ENCODE measurements around the gene TRIM38.

Gene TRIM38

DNA sequence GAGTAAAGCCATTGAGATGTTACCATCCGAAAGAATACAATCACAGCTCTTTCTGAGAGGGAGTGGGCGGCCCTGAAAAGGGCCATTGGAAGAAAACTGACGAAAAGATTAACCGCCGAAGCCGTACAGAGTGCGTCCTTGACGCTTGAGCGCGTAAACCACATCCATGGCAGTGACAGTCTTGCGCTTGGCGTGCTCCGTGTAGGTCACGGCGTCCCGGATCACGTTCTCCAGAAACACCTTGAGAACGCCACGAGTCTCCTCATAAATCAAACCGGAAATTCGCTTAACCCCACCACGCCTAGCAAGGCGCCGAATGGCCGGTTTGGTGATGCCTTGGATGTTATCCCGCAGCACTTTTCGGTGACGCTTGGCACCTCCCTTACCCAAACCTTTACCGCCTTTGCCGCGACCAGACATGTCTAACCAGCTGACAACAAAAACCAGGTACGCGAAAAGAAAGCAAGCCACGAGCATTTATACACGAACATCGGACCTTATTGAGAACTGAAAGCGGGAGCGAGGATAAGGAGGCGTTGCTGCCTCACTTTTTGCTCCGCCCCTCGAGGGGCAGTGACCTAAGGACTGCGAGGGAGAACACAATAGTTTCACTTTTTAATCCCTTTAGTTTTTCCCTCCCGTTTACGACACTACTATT lies 64.4 kb downstream of the TRIM38 start:
- peak; percentile 80 for DNase-seq (ENCODE audit: low spot score)

DNA sequence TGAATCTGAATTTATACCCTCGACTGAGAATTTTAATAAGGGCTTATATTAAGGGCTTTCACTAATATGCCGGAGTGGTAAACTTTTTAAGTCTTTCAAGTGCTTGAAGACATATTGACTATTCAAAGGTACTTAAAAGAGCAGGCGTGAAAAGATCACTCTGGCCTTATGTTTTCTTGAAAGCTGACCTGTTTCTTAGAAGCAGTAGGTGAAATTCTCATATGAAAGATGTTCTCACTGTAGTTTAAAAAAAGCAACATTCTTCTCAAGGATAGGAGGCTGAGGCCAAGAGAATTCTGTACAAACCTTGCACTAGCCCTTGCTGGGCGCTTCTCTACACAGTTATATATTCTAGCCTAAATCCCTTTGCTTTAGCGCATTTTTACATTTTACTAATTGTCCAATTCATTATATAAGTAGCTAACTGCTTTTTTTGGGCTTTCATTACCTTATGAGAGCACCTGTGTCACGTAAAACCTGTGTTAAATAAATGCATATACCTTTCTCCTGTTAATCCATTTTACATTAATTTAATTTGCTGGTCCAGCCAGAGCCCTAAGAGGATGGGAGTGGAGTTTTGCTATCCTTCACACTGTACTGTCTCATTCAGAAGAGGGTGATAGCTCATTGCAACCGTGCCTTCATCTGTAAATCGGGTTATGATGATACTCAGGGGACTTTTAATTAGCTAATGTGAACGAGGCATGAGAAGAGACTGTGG lies 65.0 kb downstream of the TRIM38 start:
- DNase-seq (ENCODE audit: low spot score): no peak

DNA sequence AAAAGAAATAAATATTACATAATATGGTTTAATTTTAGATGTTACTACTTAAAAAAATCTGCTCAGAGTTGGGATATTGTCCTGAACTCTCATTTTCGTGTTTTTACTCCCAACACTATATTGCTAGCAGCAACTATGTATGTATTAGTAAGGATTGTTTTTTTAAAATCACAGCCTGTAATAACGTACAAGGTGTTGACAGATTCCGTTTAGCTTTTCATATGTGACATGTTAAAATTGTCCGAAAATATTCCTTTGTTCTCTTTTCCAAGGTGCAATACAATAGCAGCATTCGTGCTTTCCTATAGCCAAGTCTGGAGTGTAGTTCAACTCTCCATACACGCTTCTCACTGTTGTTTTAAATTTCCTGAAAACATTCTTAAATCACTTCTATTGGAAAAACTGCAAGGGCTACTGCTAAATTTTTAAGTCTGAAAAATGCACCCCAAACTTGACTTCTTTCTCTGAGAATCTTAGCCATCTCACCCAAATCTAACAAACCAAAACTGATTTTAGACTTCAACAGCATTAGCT lies 65.7 kb downstream of the TRIM38 start:
- no peak for DNase-seq (ENCODE audit: low spot score)

DNA sequence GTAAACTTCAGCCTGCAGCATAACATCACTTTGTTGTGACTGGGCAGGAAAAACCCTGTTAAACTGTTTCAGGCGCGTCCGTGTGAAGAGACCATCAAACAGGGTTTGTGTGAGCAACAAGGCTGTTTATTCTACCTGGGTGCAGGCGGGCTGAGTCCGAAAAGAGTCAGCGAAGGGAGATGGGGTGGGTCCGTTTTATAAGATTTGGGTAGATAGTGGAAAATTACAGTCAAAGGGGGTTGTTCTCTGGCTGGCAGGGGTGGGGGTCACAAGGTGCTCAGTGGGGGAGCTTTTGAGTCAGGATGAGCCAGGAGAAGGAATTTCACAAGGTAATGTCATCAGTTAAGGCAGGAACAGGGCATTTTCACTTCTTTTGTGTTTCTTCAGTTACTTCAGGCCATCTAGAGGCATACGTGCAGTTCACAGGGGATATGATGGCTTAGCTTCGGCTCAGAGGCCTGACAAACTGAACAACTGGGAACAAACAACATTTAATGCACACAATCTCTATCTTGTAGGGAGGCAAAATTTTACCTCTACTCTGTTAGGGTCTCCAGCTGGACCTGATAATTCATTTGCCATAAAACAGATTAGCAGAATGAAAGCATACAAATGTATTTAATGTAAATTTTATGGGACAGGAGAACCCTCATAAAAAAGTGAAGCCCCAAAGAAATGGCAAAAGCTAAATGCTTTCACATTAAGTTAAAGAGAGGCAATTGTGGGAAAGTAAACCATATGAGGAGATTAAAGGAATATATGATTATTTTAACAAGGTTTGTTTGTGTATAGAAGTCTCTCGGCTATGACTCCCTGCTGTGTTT lies 66.4 kb downstream of the TRIM38 start:
- no peak for DNase-seq (ENCODE audit: low spot score)

DNA sequence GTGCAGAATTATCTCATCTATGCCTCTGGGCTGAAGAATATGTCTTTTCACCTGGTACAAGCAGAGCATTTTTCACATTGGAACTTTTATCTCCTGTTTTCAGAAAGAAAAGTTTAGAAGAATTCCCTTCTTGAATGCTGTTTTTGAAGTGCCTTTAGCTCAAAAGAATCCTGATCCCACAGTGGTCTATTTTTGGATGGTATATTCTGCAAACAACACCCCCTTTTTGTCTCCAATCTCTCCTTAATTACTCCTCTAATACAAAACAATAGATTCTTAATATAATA lies 66.9 kb downstream of the TRIM38 start:
- DNase-seq (ENCODE audit: low spot score): no peak

DNA sequence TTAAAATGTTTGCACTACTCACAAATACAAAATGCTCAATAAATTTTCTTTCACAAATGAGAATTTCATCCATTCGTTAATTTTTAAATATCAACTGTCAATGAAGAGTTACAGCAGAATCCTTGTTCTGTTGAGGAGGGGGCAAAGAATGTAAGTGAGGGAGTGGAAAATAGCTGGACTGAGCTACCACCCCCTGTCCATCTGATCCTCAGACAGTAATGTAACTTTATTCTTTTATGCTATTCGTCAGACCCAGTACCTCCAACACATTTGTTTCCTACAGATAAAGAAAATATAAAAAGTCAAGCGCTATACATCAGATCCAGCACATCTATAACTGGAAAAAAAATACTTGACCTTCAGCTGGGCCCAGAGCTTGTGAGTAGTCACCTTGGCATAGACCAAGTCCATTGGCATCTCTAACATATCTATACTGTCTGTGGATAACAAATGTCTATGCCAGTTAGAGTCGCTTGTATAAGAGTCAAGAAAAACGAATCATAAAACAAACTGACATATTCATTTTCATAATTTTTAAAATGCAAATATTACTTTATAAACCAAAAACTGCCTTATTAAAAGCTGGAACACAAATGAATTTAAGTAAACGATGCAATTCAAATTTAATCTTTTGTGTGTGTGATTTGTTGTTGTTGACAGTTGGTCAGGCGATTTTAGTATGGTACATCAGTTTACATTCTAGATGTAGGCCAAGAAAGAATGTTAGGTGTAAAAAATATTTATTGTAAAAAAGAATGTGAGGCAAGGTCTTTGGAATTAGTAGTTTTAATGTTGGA lies 67.5 kb downstream of the TRIM38 start:
- no peak for DNase-seq (ENCODE audit: low spot score)

DNA sequence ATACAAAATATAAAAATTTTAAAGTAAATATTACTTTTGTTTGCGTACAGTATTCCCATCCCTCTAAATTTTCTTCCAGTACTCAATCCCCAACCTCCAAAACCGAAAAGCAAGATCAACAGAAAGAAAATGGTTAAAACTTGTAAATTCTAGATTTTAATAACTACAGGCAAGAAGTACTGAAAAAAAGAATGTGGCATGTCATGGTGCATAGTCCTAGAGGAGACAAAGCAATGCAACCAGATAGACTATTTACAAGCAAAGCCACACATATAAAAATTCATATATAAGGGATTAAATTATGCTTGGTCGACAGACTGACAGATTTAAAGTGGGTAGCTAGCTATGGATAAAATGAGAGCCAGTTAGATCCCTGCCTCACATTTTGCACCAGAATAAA lies 68.1 kb downstream of the TRIM38 start:
- DNase-seq (ENCODE audit: low spot score): no peak

DNA sequence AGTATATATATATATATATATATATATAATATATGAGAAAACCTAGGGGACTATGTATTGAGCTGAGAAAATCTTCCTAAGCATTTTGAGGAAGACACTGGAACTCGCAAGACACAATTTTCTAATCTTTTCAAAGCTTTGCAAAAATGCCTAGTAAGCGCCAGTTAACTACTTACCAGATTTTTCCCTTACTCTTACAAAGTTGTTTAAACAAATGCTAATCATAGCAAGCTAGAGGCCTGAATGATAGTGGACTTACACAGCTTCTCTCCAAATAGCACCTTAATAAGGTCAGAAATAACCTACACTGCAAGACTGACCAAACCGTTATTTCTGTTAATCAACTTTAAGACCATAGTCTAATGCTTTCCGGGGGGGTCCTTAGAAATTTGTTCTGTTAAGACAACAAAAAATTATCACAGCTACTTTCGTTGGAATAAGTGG lies 68.6 kb downstream of the TRIM38 start:
- DNase-seq (ENCODE audit: low spot score): no peak

DNA sequence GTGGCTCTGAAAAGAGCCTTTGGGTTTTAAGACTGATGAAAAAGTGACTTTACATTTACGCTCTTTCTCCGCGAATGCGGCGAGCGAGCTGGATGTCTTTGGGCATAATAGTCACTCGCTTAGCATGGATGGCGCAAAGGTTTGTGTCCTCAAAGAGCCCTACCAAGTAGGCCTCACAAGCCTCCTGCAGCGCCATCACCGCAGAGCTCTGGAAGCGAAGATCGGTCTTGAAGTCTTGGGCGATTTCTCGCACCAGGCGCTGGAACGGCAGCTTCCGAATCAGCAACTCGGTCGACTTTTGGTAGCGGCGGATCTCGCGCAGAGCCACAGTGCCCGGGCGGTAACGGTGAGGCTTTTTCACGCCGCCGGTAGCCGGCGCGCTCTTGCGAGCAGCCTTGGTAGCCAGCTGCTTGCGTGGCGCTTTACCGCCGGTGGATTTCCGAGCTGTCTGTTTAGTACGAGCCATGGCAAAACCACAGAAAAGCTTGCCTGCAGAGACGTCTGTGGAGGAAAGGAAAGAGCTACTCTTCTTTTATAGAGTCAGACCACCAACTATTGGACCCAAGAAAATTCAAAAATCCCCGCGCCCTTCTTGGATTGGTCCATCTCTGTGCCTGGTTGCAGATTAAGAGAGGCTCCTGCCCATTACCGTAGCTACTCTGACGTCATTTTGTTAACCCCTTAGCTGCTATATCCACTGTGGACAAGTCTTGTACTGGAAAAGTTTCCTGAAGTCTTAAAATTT lies 69.2 kb downstream of the TRIM38 start:
- DNase-seq (ENCODE audit: low spot score): peak; percentile 94

DNA sequence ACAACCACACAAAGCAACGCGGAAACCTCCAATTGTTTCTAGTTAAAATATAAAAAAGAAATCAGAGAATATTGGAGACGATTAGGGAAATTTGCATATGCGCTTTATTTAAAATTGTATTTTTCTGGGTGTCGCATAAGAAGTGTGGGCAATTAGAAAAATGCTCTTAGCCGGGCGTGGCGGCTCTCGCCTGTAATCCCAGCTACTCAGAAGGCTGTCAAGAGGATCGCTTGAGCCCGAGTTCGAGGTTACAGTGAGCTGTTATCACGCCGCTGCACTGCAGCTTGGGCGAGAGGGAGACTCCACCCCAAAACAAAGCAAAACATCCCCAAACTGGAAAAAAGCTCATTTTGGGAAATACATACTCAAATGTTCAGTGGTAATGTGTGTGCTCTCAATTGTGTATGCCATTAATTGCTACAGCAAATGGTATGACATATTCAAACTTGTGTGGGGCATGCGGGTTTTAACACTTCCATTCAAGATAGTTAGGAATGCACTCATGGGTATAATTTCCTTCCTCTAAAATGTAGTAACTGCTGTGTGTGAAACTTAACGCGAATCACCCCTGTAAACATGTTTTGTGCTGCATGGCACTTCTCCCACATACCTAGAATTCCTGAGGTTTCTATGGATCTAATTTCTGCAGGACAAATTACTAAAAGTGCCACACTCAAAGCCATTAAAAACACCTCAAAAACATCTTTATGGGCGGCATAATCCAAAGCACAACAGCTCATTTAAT lies 69.9 kb downstream of the TRIM38 start:
- peak; percentile 43 for DNase-seq (ENCODE audit: low spot score)

DNA sequence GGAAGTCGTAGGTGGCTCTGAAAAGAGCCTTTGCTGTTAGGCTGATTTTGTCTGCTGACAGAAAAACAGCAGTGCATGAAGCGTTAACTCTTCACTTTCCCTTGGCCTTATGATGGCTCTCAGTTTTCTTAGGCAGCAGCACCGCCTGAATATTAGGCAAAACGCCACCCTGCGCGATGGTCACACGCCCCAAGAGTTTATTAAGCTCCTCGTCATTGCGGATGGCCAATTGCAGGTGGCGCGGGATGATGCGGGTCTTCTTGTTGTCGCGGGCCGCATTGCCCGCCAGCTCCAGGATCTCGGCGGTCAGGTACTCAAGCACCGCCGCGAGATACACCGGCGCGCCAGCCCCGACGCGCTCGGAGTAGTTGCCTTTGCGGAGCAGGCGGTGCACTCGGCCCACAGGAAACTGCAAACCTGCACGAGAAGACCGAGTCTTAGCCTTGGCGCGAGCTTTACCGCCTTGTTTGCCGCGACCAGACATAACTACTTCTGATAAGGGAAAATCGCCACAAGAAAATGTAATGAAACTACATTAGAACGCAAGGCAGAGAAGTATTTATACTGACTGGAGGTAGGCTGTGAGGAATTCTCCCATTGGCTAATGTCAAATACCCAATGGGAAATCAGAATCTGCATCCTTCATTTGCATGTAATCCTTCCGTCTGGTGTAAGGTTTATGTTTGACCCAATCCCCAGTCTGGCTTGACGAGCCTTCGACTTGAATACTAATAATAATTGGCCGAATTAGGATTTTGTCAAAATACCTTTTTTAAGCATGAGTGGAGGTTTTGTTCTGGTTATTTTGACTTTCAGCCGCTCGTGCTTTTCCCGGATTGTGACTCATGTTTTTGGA lies 70.7 kb downstream of the TRIM38 start:
- peak; percentile 92 for DNase-seq (ENCODE audit: low spot score)

DNA sequence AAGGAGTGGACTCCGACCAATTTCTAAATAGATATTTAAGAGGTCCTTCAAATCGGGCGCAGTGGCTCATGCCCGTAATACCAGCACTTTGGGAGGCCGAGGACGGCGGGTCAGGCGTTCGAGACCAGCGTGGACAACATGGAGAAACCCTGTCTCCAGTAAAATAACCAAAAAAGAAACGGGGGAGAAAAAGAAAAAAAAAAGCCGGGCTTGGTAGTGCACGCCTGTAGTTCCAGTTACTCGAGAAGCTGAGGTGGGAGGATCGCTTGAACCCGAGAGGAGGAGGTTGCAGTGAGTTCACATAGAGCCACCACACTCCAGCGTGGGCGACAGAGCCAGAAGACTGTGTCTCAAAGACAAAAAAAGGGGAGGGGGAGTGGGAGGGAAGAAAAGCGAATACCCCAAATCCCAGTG lies 71.3 kb downstream of the TRIM38 start:
- no peak for DNase-seq (ENCODE audit: low spot score)

DNA sequence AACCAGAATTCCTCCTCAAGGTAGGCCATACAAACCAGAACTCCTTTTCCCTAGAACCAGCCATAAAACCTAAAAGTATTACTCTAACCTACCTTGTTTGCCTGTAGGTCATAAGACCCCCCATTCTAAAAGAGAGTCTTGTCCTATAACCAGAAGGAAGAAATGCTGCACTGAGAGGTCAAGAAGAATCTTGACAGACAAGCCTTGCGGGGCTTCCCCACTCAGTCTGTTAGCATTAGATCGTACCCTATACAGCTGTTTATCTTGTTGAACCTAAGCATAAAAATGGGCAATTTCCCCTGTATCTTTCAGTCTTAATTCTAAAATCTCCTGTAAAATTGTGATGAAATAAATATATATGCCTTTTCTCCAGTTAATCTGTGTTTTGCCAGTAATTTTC lies 72.3 kb downstream of the TRIM38 start:
- no peak for DNase-seq (ENCODE audit: low spot score)
